GM19468 (cell line): Measurements from ENCODE around the gene HK3.

Source experiments
- ATAC-seq: cut with Tn5 transposase; IDR thresholded peaks from one replicate; pipeline ENCODE4 v1.9.1; 2021; ENCODE audit warnings: mild to moderate bottlenecking, moderate library complexity, moderate number of reproducible peaks; ENCODE audit not compliant: unreplicated experiment; ENCODE audit errors: extremely low read depth

The HK3 gene, protein sequence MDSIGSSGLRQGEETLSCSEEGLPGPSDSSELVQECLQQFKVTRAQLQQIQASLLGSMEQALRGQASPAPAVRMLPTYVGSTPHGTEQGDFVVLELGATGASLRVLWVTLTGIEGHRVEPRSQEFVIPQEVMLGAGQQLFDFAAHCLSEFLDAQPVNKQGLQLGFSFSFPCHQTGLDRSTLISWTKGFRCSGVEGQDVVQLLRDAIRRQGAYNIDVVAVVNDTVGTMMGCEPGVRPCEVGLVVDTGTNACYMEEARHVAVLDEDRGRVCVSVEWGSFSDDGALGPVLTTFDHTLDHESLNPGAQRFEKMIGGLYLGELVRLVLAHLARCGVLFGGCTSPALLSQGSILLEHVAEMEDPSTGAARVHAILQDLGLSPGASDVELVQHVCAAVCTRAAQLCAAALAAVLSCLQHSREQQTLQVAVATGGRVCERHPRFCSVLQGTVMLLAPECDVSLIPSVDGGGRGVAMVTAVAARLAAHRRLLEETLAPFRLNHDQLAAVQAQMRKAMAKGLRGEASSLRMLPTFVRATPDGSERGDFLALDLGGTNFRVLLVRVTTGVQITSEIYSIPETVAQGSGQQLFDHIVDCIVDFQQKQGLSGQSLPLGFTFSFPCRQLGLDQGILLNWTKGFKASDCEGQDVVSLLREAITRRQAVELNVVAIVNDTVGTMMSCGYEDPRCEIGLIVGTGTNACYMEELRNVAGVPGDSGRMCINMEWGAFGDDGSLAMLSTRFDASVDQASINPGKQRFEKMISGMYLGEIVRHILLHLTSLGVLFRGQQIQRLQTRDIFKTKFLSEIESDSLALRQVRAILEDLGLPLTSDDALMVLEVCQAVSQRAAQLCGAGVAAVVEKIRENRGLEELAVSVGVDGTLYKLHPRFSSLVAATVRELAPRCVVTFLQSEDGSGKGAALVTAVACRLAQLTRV

DNA sequence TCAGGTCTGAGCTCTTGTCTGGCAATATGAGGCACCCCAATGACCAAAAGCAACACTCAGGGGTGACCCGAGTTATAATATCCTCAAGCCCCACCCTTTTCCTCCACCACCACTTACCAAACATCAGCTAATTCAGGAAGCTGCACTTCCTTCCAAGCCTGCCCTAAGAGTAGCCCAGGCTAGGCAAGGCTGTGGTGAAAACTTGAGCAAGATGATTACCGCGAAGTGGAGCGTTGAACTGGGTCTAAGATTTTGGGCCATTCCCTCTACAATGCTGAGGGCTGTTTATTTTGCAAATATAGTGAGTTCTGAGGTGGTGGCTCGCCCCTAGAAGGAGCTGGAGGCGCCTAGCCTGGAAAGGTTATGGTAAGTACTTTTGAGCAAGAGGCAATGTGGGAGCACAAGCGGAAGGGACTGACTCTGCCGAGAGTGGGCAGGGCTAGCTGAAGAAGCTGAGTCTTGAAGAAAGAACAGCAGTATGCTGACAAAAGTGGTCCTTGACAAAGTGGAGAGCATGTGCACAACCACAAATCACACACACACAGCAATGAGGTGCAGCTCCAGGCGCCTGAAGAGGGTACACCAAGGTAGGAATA, at the start of gene HK3:
HK3 (minus strand) TSS at position 51 of the 596 bp plus-strand sequence. CDS start 3,187 bp downstream, outside the sequence.
- ATAC-seq: no peak

DNA sequence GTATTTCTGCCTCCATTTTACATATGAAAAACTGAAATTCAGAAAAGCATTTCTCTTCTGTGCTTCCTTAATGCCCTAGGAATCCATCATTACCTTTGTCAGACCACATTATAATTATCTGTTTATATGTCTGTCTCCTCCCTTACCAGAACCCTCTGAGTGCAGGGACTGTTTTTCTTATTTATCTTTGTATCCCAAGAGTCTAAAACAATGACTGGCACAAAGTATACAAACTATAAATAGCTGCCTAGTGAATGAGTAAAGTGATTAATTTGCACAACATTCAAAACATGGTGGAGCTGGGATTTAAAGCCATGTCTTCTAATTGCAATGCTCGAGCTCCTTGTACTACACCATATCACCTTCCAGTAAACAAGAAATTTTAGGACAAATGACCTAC, 49.3 kb upstream of the HK3 start:
- ATAC-seq: no peak

DNA sequence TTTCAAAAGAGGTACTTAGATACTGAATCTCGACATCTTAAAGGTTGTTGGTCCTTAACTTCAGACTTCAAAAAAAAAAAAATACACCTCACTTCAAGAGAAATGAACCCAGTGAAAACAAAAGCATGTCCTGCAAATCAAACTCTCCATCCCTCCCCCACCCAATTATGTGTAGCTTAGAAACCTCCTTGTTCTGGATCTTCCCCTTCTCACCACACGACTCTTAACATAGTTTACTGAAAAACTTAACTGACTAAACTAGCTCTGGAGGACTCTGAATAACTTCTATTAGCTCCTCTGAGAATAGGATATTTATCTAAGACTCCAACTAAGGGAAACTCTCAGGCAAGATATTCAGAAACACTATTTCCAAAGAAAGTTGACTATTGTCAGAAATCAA, 48.7 kb upstream of the HK3 start:
- no peak for ATAC-seq

DNA sequence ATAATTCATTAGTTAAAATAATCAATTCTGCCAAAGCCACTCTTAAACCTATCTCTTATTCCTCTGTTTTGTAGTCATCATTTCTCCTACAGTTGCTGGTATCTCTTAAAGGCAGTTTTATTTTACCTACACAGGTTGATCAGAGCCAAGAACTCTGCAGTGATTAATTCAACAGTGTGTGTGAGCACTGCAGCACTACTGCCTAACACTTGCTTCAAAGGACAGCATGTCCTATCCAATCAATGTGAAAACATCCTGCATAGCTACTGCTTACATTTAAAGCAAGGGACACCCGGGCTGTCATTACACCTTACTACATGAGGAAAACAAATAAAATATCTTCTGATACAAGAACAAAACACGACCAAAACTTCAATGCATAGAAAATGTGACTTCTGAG, 45.1 kb upstream of the HK3 start:
- ATAC-seq: no peak

- no peak for ATAC-seq
Observed at GRCh38 chr5:176943816-176944215, 44.7 kb upstream of the HK3 start.

GRCh38 chr5:176941951-176942350, 42.8 kb upstream of the HK3 start:
- ATAC-seq: no peak

DNA sequence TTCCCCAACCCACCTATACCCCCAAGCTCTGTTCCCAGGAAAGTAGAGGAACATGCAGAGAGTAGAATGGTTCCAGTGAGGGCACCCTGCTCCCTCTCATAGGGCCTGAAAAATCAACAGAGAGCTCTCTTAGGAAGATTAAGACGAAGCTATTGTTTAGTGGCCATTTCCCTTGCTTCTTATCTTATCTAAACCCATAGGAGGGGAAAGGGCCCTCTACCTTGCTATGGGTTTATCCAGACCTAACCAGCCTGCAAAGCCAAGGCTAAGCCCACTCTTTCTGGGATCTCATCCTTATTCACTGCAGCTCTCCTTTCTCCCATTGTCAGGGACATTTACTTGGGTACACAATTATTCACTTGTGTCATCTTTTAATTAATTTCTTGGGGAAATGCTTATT, 39.3 kb upstream of the HK3 start:
- no peak for ATAC-seq

DNA sequence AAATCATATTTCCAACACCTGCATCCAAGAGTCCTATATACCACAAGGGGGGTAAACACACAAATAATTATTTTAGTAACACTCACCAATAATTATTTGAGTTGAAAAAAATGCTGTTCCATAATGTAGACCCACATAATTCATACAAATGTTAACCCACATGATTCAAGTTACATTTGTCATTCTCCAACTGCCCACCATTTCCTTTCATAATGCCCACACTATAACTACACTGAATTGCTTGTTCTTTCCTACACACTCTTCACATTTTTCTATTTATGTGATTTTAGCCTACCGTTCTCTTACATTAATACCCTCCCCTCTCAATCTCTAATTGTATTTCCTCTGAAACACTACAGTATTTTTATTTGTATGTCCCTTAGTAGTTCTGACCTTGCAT, 35.9 kb upstream of the HK3 start:
- no peak for ATAC-seq

GRCh38 chr5:176934309-176934930, 35.3 kb upstream of the HK3 start:
- ATAC-seq: no peak

GRCh38 chr5:176929654-176930053, 30.5 kb upstream of the HK3 start:
- no peak for ATAC-seq

DNA sequence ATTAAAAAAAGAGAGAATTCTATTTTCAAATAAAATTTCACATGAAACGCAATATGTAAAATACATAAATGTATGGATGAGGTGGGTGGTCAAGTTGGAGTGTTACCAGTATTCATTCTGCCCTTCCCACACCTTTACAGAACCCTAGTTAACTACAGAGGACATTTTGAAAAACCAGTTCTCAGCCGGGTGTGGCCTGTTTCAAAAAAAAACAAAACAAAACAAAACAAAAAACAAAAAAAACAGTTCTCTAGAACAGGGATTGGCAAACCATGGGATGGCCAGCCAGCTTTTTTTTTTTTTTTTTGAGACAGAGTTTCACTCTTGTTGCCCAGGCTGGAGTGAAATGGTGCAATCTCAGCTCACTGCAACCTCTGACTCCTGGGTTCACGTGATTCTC, 28.4 kb upstream of the HK3 start:
- no peak for ATAC-seq

DNA sequence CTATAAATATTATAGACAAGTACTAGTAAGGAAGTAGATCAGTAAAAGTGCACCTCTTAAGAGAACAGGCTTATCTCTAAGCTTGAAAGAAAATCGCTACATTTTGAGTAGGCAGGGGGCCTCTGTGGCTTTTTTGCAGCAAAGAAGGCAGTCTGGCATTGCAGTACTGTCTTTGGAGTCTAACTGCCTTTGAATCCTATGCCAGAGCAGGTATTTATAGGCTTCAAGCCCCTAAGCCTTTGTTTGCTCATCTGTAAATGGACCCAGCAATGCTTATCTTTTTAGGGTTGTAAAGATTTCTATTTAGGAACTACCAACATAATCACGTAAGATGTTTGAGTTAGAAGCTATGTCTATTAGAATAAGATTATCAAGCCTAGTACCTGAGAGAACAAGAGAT, 23.7 kb upstream of the HK3 start:
- ATAC-seq: no peak

DNA sequence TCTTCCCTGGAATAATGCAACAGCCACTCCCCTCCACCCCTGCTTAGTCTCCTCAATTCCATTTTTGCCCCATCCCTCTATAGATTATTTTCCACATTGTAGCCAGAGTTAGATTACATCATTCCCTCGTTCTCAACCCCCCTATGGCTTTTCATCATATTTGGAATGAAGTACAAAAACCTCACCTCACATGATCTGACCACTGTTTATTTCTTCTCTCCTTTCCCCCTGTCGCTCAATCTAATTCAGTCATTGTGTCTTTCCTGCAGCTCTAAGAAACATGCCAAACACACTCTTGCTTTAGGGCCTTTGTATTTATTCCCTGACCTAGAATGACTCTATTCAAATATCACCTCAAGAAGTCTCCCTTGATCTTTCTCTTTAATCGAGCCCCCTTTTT, 22.6 kb upstream of the HK3 start:
- ATAC-seq: no peak

- no peak for ATAC-seq
Observed at GRCh38 chr5:176918613-176919012, 19.5 kb upstream of the HK3 start.

DNA sequence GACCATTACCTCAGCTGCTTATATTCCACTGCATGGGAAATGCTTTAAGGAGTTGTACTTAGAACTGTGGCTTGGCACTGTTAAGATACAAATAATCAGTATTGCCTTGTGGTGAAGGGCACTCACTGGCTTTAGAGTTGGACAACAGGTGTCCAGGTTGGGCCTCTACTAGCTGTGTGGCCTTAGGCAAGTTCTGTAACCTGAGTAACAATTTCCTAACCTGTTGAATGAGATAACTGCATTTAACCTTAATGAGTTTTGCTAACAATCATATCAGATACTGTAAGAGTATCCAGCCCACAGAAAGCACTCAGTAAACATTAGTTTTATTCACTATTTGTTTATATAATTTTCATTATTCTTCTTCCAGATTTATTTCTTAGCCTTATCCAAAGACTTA, 17.2 kb upstream of the HK3 start:
- ATAC-seq: no peak

GRCh38 chr5:176915906-176916305, 16.8 kb upstream of the HK3 start:
- no peak for ATAC-seq

DNA sequence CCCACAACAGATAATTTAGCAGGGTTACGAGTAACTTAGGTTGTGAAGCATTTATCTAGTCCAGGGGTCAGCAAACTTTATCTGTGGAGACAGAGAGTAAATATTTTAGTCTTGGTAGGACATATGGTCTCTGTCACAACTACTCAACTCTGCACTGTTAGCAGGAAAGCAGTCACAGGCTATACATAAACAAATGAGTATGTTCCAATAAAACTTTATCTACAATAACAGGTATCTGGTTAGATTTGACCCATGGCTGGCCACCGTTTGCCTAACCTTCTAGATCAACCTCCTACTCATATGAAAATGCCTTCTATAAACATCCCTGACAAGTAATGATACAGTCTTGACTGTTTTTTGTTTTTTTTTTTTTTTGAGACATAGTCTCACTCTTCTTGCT, 13.0 kb upstream of the HK3 start:
- ATAC-seq: no peak

DNA sequence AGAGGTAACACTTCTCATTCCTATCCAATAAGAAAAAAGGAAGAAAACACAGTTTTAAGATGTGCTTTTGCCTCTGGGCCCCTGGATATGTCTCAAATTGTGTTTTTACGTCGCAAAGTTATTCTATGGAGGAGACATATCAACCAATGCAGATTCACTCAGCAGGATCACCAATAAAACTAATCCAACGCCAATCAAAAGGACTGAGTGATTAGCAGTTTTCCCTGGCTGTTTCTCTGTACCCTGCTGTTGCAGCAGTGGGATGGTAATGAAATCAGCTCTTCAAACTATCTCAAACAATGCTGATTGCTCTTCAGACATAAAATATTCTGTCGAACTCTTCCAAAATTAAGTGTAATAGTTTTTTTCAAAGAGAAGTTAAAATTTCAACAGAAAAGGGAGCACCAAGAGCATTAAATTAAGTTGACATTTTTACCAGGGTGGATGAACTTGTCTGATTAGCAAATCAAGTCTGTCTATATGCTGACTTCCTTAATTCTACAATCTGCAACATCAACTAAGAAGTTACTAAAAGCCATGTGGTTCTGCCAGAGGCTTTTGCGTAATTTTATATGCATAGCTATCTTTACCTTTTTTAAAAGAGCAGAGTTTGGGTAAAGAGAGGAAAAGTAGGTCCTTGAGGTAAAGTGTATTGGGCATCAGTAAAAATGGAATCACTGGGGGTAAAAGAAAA, 9.7 kb upstream of the HK3 start:
- no peak for ATAC-seq

DNA sequence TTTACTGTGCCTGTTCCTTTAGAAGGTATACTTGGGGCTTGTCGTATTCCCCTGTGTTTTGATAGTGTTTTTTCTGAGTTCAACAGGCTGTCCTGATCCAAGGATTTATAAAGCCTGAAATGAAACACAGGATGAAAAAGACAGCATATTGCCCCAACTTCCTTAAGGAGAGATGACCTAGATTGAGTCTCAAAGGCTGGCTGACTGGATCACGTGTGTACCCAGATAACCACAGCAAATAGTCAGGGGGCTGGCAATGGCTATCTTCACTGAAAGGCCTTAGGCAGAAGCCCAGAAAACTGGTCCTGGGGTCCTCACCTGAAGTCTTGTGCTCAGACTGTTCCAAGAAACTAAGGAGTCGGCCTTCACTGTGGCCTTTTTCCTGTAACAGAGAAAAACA, 7.7 kb upstream of the HK3 start:
- ATAC-seq: no peak

DNA sequence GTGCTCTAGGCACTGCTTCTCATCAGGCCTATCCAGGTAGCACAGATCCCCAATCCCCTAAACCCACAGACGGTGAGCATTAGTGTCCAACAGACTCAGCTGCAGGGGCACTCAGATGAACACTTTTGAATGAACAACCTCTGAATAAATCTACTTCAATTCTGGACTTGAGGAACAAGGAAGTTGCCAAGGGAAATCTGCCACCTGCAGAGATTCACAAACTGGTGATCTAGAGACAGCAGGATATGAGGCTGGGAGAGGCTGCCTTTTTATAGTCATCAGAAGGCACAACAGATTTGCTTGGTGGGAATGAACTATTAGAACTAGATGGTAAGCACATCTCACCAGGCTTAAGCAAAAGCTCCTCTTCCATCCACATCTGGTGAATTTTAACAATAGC, 7.0 kb upstream of the HK3 start:
- ATAC-seq: no peak
